ENCODE measurements around the gene AKAP7. TPM values are rescaled to one million over a fixed set of nuclear protein-coding genes. Genes with fewer than 3 reads are reported as not detected.

Gene AKAP7
- 3.1 and 5.3 TPM in 2 replicates for total RNA-seq

GRCh38 chr6:131135244-131136020, at the start of gene AKAP7:
Gene AKAP7, plus strand, starts transcription at chr6:131135467. Its CDS starts 297 bp downstream, at chr6:131135764.

Other genes with a start within 250 kb of the AKAP7 start
- gene EPB41L2, start 72.2 kb upstream of the AKAP7 start, total RNA-seq = 40.4 and 42.1 TPM in 2 replicates

All from mammary microvascular endothelial cell (primary cell).